ENCODE measurements around the gene PPP1R9A.

- TF ChIP-seq CTCF (IDR thresholded peaks at IDR 0.05) (no peak), POLR2AphosphoS5 (IDR thresholded peaks at IDR 0.05; ENCODE audit: insufficient read depth in 1 of 2, low read depth in 1 of 2) (no peak)
Measured at GRCh38 chr7:95240921-95241320, 333.5 kb downstream of the PPP1R9A start.
